Glomerular visceral epithelial cell (primary cell): ENCODE results near the gene LCORL.
A peak's percentile ranks its signal among the peaks of the same experiment; 100 is the strongest.
"Not testable (repeated sequence)": the region's sequence is repeated elsewhere in the genome, so short reads cannot be mapped to it uniquely, and the experiment has no call there.

Source experiments
- DNase-seq: peaks from one replicate; pipeline ENCODE4 v3.0.0-alpha.2; 2016; ENCODE audit errors: extremely low spot score

LCORL gene

DNA sequence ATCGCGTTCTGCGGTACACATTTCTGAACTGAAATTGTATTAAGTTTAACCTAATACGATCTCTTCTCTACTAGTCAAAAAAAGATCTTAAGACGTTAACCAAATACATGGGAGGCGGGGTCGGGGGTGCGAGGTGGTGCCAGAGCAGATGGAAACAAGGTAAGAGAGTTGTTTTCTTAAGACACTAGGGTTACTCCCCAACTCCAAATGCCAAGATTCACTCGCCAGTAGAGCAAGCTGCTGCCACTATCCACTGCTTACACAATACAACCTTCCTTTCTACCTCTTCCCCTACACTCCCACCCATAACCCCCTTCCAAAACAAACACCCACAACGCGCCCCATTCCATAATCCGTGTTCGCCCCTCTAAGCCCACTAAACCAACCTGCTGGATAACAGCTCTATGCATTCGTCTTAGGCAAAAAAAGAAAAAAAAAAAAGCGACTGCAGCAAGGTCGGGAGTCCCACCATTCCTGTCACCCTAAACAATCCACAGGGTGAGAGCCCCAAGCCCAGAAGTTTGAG lies 1.3 kb downstream of the LCORL start:
- DNase-seq: peak; percentile 9

DNA sequence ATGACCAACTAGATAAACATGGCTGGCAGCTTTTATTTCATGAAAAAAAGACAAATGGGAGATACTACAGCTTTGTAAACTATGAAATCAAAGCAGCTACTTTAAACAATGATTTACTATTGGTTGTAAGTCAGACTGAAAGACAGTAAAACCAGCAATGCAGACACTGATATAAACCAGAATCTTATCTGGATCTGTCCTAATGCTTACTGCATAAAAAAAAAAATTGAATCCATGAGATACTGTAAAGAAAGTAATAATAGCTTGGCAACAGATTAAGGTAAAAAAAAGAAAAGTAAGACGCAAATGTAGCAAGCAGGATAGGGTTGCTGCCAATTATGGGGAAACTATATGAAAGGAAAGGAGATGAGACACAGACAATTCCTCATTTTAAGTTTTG lies 7.3 kb downstream of the LCORL start:
- DNase-seq: no peak

DNA sequence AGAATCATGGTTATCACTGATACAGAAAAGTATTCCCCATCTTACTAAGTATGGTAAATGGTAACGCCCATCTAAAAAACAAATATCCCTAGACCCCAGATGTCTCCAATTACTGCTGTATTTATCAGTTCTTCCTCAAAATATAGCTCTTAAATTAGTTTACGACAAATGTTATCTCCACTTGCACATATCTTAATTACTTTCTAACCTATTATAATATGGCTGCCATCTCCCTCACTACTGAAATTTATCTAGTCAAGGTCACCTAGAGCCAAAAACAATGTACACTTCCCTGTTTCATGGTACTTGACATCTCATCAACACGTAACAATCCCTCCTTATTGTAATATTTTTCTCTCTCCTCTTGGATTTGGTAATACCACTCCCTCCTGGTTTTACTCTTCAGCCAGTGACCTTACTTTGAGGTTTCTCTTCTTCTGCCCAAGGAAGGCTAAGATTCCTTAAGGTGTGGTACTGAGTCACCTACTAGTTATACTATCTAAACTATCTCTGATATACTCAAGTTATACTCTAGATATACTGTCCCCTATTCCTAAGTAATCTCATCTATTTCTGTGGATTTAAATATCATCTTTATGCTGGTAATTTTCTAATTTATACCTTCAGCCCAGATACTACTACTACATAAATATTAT lies 8.6 kb downstream of the LCORL start:
- DNase-seq: no peak

DNA sequence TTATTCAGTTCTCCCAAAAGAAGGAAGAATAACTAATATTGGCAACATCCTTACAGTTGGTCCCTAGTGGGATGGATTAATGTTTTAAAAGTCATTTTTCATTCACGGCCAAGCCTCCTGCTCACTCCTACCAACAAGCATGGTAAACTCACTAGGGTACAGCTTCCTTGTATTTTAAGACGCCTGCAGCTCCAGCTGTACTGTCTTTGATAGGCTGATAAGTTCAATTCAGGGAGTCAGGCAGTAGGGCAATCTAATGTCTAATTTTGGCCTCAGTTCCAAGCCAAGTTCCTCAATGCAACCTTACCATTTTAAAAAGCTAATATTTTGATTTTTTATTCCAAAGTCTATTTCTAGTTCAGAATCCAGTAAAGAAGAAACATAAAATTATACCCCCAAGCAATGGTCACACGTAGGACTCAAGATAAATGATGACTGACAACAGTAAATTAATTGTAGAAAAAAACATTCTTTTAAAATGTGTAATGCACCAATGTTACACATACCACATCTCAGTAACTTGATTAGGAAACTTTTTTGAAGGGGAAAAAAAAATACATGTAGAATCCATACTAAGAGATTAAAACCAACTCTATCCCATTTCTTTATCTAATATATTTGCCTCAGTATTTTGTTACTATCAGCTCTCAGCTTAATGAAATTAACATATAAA lies 9.3 kb downstream of the LCORL start:
- no peak for DNase-seq

DNA sequence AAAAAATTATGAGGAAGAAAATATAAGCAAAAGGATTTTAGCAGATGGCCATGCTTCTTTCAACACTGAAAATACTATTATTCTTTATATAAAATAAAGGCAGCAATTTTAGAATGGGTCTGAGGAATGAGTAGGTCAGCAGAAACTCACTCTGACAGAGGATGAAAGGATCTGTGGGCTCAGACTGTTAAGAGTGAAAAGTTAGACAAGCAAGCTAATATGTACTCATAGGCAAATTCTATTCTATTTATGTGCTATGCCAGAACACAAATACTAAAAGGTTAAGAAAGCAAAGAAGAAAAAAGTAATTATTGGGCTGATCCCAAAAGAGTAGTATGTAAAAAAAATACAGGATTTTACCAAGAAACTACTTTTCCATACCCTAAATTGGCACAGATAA lies 13.9 kb downstream of the LCORL start:
- DNase-seq: no peak

DNA sequence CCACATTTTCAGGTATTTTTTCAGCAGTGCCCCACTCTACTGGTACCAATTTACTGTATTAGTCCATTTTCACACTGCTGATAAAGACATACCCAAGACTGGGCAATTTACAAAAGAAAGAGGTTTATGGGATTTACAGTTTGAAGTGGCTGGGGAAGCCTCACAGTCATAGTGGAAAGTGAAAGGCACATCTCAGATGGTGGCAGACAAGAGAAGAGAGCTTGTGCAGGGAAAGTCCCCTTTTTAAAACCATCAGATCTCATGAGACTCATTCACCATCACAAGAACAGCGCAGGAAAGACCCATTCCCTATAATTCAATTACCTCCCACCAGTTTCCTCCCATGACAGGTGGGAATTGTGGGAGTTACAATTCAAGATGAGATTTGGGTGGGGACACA lies 15.1 kb downstream of the LCORL start:
- not testable (repeated sequence) for DNase-seq

DNA sequence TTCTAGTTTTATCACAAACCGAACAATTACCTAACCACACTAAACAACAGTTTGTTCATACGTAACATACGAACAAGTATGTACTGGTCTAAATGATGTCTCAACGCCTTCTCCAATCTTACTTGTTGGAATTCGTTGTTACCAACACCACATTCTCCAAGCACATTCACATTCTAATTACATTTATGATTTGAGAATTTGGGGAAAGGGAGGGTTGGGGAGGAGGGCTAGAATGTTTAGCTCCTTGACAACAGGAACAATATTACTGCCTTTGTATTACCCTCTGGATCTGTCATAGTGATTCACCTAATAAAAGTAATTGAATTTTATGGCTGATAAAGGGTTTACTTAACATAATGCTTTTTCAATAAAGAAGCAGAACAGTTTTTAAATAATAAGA lies 24.4 kb downstream of the LCORL start:
- no peak for DNase-seq

DNA sequence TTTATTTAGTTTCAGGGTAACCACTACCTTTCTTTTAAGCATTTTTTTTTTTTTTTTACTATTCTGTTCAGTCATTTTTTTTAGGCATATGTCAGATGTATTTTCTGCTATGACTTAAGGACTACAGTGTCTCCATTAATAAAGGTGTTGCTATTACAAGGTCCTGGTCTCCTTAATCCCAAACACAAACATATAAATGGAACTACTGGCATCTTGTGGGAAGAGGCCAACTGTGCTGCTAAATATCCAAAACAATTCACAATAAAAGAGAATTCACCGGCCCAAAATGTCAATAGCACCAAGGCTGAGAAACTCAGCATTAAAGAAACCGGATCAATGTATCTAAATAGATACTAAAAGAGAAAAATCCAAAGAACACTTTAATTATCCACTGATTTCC lies 26.4 kb downstream of the LCORL start:
- DNase-seq: no peak

DNA sequence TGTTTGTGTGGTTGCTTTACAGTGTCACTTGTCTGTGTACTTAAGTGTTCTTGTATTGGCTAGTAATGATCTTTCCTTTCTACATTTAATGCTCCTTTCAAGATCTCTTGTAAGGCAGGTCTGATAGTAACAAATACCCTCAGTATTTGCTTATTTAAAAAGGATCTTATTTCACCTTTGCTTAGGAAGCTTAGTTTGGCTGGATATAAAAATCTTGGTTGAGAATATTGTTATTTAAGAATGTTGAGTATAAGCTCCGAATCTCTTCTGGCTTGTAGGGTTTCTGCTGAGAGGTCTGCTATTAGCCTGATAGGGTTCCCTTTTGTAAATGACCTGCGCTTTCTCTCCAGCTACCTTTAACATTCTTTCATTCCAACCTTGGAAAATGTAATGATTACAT lies 35.7 kb downstream of the LCORL start:
- DNase-seq: no peak

DNA sequence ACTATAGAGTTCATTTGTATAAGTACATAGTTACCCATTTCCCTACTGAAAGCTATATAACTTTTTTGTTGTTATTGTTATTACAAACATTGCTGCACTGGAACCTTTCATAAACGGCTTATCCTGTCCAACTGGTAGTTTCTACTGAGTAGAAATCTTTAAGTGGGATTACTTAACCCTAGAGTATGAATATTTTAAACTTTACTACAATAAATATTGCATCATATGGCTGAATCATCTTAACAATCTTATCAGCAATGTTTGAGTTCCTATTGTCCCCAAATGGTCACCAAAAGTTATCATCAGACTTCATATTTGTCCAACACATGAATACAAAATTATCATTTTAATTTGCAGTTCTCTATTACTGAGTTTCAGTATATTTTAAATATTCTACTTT lies 40.5 kb downstream of the LCORL start:
- DNase-seq: no peak

DNA sequence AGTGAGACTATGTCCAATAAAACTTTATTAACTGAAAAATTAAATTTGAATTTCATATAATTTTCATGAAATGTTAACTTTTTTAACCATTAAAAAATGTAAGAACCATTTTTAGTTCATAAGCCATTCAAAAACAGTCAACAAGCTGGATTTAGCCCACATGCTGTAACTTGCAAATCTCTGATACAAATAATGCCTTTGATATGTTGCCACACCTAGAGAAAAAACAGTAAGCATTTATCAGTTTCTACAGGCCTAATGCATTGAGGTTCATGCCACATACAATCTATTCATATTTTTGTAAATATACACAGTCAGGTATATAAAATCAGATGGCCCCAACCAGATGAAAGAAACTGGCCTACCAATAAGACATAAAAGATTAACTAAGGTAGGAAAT lies 52.8 kb downstream of the LCORL start:
- no peak for DNase-seq

DNA sequence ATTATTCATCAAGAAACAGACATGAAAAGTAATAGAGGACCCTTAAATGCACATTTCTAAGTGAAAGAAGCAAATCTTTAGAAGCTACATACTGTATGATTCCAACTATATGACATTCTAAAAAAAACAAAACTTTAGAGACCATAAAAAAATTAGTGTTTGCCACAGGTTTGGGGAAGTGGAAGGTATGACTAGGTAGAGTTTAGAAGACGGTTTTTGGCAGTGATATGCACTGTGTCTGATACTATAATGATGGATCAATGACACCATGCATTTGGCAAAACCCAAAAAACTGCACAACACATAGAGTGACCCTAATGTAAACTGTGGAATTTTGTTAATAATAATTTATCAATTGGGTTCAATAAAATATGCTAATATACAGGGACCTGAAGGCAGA lies 54.5 kb downstream of the LCORL start:
- no peak for DNase-seq

DNA sequence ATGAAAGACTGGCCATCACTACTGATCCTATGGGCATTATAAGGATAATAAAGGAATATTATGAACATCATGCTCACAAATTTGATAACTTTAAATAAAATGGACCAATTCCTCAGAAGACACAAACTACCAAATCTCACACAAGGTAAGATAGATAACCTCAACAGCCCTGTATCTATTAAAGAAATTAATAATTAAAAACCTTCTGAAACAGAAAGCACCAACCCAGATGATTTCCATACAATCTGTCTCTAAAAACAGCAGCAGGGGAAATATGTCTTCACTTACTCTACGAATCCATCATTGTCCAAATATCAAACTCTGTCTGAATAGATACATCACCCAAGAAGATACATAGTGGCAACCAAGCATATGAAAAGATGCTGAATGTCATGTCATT lies 55.2 kb downstream of the LCORL start:
- no peak for DNase-seq

DNA sequence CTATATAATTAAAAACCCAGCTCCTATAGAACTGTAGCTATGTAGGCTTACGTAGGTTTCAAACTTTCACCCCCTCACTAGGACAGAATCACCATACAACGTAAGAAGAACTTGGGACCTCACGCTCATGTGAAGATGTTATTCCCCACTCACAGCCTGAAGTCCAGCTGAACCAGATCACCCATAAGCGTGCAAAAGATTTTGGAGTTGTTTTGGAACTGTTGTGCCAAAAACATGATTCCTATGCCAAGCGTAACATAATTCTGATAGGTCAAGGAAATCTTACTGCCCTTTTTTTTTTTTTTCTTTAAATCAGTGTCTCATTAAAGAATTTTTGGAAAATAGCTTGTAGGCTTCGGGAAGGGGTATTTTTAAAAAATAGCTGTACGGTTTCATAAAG lies 57.0 kb downstream of the LCORL start:
- no peak for DNase-seq

DNA sequence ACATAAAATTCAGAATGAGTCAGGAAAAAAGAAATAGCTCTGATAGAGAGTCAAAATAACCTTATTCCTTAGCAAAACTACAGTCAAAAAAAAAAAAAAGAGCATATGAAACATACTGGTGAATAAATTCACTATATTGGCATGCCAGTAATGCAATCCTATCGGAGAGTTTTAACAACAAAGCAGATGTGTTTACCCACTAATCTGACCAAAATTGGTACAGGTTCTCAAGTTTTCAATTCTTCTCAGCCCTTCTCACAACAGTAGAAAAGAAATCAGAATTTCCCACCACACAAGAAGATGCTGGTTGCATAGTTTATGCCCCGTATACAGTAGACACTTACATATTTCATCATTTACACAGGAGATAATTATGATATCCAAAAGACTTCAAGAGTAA lies 59.4 kb downstream of the LCORL start:
- DNase-seq: no peak

DNA sequence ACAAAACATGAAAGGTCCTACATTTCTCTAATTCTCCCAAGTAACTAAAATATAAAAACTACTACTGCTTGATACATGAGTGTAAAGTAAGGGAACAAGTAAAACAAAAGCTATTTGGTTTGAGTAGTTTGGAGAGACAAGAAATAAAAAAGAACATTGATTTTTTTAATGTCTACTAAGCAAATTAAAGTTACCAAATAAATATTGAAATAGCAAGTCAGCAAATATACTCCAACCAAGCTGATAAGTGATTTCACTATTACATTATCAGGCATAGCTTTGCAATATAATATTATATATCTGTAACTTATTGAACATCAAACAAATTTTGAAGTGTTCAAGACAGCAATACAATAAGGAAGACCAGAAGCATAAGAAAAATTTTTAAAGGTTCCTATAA lies 60.3 kb downstream of the LCORL start:
- no peak for DNase-seq

DNA sequence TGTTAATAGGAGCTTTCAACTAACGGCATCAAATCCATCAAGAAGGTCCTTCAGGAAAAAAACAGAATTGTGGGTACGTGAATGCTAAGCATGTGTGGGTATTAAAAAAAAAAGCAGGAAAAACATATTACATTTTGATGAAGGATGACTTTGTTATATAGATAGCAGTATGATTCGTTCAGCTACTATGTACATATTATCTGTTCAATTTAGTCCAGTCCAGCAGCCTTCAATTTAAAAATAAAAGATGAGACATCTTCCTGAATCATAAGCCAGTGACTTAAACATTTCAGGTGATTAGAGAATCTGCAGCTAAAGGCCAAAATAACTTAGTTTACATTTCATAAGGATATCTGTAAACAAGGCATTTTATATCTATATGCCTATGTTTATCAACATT lies 63.4 kb downstream of the LCORL start:
- peak; percentile 4 for DNase-seq

DNA sequence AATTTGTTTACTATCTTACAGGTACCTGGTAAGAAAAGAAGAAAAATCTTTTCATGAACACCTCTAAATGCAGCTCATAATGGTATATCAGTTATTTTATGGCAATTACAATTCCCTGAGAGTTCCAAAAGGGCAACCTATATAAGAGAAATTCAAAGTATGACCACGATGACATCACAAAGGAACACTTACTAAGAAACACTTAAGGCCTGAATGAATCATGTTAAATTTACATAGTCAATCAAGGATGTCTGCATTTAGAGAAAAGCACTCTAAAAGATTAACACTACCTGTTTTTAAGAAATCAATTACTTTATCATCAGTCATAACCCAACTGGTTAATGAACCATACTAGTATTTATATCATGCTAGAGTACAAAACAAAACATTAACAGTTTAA lies 63.9 kb downstream of the LCORL start:
- DNase-seq: peak; percentile 11

DNA sequence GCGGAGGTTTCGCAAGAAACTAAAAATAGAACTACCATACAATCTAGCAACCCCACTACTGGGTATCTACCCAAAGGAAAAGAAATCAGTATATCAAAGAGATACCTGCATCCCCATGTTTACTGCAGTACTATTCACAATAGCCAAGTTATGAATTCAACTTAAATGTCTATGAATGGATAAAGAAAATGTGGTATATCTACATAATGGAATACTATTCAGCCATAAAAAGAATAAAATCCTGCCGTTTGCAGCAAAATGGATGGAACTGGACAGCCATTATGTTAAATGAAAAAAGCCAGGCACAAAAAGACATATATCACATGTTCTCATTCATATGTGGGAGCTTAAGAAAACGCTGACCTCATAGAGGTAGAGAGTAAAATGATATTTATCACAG lies 65.3 kb downstream of the LCORL start:
- DNase-seq: no peak

DNA sequence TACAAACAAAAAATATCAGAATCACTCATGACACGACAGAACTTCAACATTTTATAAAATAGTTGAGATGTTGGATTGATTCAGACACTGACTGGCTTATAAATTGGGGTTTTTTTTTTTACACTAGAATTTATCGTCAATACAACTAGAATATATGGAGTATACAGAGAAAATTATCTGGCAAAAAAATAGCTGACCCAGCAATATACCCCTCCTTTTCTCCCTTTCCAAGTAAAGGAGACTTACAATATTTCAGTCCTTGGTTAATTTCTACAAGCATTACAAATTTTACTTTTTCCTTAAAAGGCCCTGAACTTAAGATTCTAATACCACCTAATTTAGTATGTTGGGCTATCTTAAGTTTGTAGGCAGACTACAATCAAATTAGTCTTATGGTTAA lies 76.3 kb downstream of the LCORL start:
- no peak for DNase-seq

DNA sequence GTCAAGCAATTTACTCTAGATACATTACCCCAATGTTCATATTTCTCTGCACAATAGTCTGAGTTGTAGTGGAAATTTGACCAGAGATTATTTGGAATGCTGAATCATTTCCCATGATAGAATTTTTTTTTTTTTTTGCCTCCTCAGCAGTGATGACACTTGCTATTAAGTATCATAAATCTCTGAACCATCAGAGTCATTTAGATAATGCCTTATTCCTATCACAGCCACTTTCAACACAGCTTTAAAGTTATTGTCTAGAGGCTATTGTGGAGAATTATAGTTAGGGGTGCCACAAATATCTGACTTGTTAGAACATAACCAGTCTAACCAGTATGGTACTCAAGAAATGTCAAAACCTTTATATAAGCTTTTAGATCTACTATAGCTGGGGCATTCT lies 79.8 kb downstream of the LCORL start:
- DNase-seq: no peak

DNA sequence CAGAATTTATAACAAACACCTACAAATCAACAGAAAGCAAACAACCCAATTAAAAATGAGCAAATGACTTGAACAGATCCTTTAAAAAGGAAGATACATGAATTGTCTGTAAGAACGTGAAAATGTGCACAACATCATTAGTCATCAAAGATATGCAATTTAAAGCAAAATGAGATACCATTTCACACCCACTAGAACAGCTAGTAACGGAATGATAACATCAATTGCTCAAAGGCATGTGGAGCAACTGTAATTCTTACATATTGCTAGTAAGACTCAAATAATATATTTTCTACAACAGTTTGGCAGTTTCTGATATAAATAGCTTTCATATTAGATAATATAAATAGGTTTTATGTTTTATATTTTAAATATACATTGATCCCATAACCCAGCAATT lies 82.5 kb downstream of the LCORL start:
- no peak for DNase-seq

DNA sequence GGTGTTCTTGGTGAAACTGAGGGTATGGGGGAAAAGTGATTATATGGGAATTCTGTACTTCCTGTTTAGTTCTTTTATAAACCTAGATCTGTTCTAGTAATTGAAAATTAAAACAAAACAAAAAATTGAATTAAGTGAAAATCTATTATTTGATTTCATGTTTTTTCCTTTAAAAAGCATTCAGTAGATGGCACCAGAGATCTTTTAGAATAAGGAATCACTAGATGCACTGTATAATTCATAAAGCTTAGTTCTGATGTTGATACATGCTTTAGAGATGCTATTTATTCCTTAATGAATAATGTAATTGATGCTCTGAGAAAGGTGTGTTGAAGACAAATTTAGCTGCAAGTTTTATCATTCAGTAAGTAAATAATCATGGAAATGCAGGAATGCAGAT lies 87.3 kb downstream of the LCORL start:
- DNase-seq: no peak

DNA sequence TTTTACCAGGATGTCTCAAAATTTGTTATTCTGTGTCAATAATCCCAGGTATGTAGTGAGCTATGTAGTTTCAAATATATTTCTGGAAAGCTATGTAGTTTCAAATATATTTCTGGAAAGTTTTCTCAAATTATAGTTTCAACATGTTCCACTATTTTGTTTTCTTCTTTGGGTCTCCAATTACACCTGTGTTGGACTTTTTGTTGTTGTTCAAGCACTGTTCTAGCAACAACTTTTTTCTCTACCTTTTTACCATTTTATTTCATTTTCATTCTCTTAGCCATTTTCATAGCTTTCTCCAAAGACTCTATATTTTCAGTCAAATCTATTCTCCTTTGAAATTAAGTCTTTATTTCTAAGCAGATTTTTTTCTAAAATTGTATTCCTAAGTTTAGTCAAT lies 88.4 kb downstream of the LCORL start:
- DNase-seq: no peak
